ENCODE results near the gene CELF2. TPM values are rescaled to one million over a fixed set of nuclear protein-coding genes. Genes with fewer than 3 reads are reported as not detected.

CELF2 gene
- total and polyA plus RNA-seq, 9 of the 15 experiments (the other 6 are each of a cell fraction or from before 2014, with no cell fraction given): 4.0 to 20.3 (median 11.1) TPM

- in situ Hi-C loops (cut with MboI) (no loop called here), intact Hi-C loops (cut with micrococcal nuclease) (no loop called here)
- WGBS (ENCODE audit: insufficient coverage, low coverage, missing lambda C conversion rate): 54% methylated on average over 5 of the region's 5 CpGs
- Histone ChIP-seq H3K27ac (ENCODE audit: extremely low read depth, low read depth, low read length) (no peak overlapping the region), H3K36me3 (ENCODE audit: control insufficient read depth, insufficient read depth, low read length) (no peaks in the 10 kb centered on the region), H3K4me2 (ENCODE audit: insufficient read depth, low read length) (no peak overlapping the region), H3K9me1 (ENCODE audit: control insufficient read depth, insufficient read depth, low read length) (no peaks in the 10 kb centered on the region), H3K79me2 (ENCODE audit: control insufficient read depth, insufficient read depth, low read length) (no peaks in the 10 kb centered on the region), H3K4me3 (no peak overlapping the region), H4K20me1 (replicated peaks; ENCODE audit: control insufficient read depth, insufficient read depth, low read length) (no peaks in the 10 kb centered on the region), H3K4me1 (replicated peaks in 1 of 2; ENCODE audit: control insufficient read depth in 2 of 2, insufficient read depth in 2 of 2, low read length in 2 of 2) (no peaks in the 10 kb centered on the region; a peak in 1 of 5 replicates), H3K27me3 (ENCODE audit: control insufficient read depth in 2 of 2, insufficient read depth in 2 of 2, low read length in 2 of 2) (no peaks in the 10 kb centered on the region), H3K9ac (ENCODE audit: insufficient read depth in 1 of 2, low read depth in 2 of 2, low read length in 2 of 2) (no peak overlapping the region), H3K9me3 (replicated peaks; ENCODE audit: control insufficient read depth, insufficient read depth, low read depth, low read length) (no peaks in the 10 kb centered on the region), H2AFZ (ENCODE audit: low read depth, low read length) (no peak overlapping the region)
- no TSS peak for BruUV-seq (replicated peaks)
- DNase-seq (ENCODE audit: extremely low read depth in 1 of 4, low spot score in 3 of 4) (no peak), FAIRE-seq (no peak), ATAC-seq (no peak)
- CTCF ChIA-PET (ENCODE audit: low intra/inter-chr PET ratio): no interaction called here
- POLR2A ChIA-PET: no interaction called here
- TF ChIP-seq ZNF239 (CRISPR knock-in tag; IDR thresholded peaks at IDR 0.05) (no peak), MYC (IDR thresholded peaks at IDR 0.05; ENCODE audit: low read depth, low read length) (no peak), MYC (CRISPR knock-in tag; IDR thresholded peaks at IDR 0.05; ENCODE audit: borderline replicate concordance, low read depth) (no peak), RBM17 (IDR thresholded peaks at IDR 0.05; ENCODE audit: borderline replicate concordance, low read depth, low read length) (no peak), SIN3B (IDR thresholded peaks at IDR 0.05; ENCODE audit: low read depth) (no peak), ZNF445 (CRISPR knock-in tag; IDR thresholded peaks at IDR 0.05; ENCODE audit: low read depth) (no peak), HIVEP1 (CRISPR knock-in tag; IDR thresholded peaks at IDR 0.05) (no peak), ZNF511 (CRISPR knock-in tag; IDR thresholded peaks at IDR 0.05) (no peak), ZNF668 (CRISPR knock-in tag; IDR thresholded peaks at IDR 0.05) (no peak), ZNF324 (CRISPR knock-in tag; IDR thresholded peaks at IDR 0.05) (no peak), HNRNPLL (IDR thresholded peaks at IDR 0.05; ENCODE audit: low read depth, low read length, poor library complexity, severe bottlenecking) (no peak), CBFA2T2 (conservative IDR thresholded peaks at IDR 0.05) (no peak), ZNF431 (CRISPR knock-in tag; IDR thresholded peaks at IDR 0.05) (no peak), THAP12 (CRISPR knock-in tag; IDR thresholded peaks at IDR 0.05) (no peak), PTBP1 (IDR thresholded peaks at IDR 0.05; ENCODE audit: low read depth, low read length) (no peak), POU5F1 (IDR thresholded peaks at IDR 0.05; ENCODE audit: borderline replicate concordance, low read depth, low read length, partially characterized antibody) (no peak), FOXO4 (CRISPR knock-in tag; IDR thresholded peaks at IDR 0.05) (no peak), RCOR1 (IDR thresholded peaks at IDR 0.05; ENCODE audit: borderline replicate concordance in 1 of 2, low read depth in 2 of 2, low read length in 2 of 2) (no peak), TEAD4 (IDR thresholded peaks at IDR 0.05; ENCODE audit: low read length) (no peak), TEAD4 (CRISPR knock-in tag; IDR thresholded peaks at IDR 0.05; ENCODE audit: borderline replicate concordance) (no peak)
These were observed 232.6 kb downstream of the CELF2 start for GRCh38 chr10:11250304-11250703.

Data from K562 (cell line).